ENCODE results near the gene NTN4. TPM values are rescaled to one million over a fixed set of nuclear protein-coding genes. Genes with fewer than 3 reads are reported as not detected.
A peak's percentile ranks its signal among the peaks of the same experiment; 100 is the strongest.
"Not testable (repeated sequence)": the region's sequence is repeated elsewhere in the genome, so short reads cannot be mapped to it uniquely, and the experiment has no call there.

NTN4 gene
- polyA plus RNA-seq, 1 experiment = 582 TPM

- H3K27me3 ChIP-seq (ENCODE audit: control insufficient read depth, insufficient read depth, low read length) = no peaks in the 10 kb centered on the region
- H3K4me3 ChIP-seq (ENCODE audit: low read depth, low read length) = no peak overlapping the region
- TF ChIP-seq, protein P1, sequence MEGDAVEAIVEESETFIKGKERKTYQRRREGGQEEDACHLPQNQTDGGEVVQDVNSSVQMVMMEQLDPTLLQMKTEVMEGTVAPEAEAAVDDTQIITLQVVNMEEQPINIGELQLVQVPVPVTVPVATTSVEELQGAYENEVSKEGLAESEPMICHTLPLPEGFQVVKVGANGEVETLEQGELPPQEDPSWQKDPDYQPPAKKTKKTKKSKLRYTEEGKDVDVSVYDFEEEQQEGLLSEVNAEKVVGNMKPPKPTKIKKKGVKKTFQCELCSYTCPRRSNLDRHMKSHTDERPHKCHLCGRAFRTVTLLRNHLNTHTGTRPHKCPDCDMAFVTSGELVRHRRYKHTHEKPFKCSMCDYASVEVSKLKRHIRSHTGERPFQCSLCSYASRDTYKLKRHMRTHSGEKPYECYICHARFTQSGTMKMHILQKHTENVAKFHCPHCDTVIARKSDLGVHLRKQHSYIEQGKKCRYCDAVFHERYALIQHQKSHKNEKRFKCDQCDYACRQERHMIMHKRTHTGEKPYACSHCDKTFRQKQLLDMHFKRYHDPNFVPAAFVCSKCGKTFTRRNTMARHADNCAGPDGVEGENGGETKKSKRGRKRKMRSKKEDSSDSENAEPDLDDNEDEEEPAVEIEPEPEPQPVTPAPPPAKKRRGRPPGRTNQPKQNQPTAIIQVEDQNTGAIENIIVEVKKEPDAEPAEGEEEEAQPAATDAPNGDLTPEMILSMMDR (IDR thresholded peaks at IDR 0.05; ENCODE audit: insufficient read depth, low read depth, low read length) = no peak
- POLR2A ChIA-PET = no interaction called here
- H3K36me3 ChIP-seq (ENCODE audit: control insufficient read depth, insufficient read depth, low read length) = peaks cover 5% of the 10 kb centered on the region
- no peak for DNase-seq (ENCODE audit: low read depth)
- CTCF ChIA-PET = no interaction called here
Measured at GRCh38 chr12:95671265-95671664, 119.3 kb downstream of the NTN4 start.

- H3K4me3 ChIP-seq (ENCODE audit: low read depth, low read length) = no peak overlapping the region
- ChIA-PET POLR2A (interaction anchor here (0.7 kb wide), 1 partner anchor 79 kb away, joined by 3 read pairs; no protein-coding TSS in a partner anchor), CTCF (no interaction called here)
- DNase-seq (ENCODE audit: low read depth) = peak; percentile 4
- TF ChIP-seq, protein P1 (IDR thresholded peaks at IDR 0.05; ENCODE audit: insufficient read depth, low read depth, low read length) = no peak
- H3K36me3 ChIP-seq (ENCODE audit: control insufficient read depth, insufficient read depth, low read length) = peaks cover 1% of the 10 kb centered on the region; the same call in 1 of the 2 replicates
- H3K27me3 ChIP-seq (ENCODE audit: control insufficient read depth, insufficient read depth, low read length) = no peaks in the 10 kb centered on the region
Measured at GRCh38 chr12:95663525-95663924, 127.0 kb downstream of the NTN4 start.

DNA sequence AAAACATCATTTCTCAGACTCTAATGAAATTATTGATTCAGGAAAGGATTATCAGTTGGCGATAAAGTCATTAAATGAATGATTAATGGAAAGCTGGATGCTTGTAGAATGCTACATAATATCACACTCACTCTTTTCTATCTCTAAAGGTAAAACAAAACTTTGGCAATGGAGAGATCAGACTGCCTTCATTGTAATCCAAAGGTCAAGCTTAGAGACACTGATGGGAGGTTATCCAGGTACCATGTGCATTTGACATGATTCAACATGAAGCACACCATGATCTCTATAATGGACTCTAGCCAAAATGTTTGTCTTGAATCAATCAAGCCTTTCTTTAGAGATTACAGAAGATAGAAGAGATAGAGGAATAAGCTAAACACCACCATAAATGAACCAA, 129.2 kb downstream of the NTN4 start:
- ChIA-PET POLR2A (no interaction called here), CTCF (no interaction called here)
- Histone ChIP-seq H3K4me3 (ENCODE audit: low read depth, low read length) (no peak overlapping the region), H3K27me3 (ENCODE audit: control insufficient read depth, insufficient read depth, low read length) (no peaks in the 10 kb centered on the region), H3K36me3 (ENCODE audit: control insufficient read depth, insufficient read depth, low read length) (peaks cover 3% of the 10 kb centered on the region; the same call in 1 of the 2 replicates)
- TF ChIP-seq, protein P1 (IDR thresholded peaks at IDR 0.05; ENCODE audit: insufficient read depth, low read depth, low read length) = no peak
- no peak for DNase-seq (ENCODE audit: low read depth)

- no peak for DNase-seq (ENCODE audit: low read depth)
- H3K27me3 ChIP-seq (ENCODE audit: control insufficient read depth, insufficient read depth, low read length) = no peaks in the 10 kb centered on the region
- CTCF ChIA-PET = no interaction called here
- TF ChIP-seq, protein P1 (IDR thresholded peaks at IDR 0.05; ENCODE audit: insufficient read depth, low read depth, low read length) = no peak
- H3K36me3 ChIP-seq (ENCODE audit: control insufficient read depth, insufficient read depth, low read length) = peaks cover 3% of the 10 kb centered on the region; the same call in 1 of the 2 replicates
- H3K4me3 ChIP-seq (ENCODE audit: low read depth, low read length) = no peak overlapping the region
- POLR2A ChIA-PET = no interaction called here
Measured at GRCh38 chr12:95658386-95658785, 132.2 kb downstream of the NTN4 start.

- H3K4me3 ChIP-seq (ENCODE audit: low read depth, low read length); H3K27me3 ChIP-seq (ENCODE audit: control insufficient read depth, insufficient read depth, low read length); DNase-seq (ENCODE audit: low read depth); POLR2A ChIA-PET; CTCF ChIA-PET; H3K36me3 ChIP-seq (ENCODE audit: control insufficient read depth, insufficient read depth, low read length): not testable (repeated sequence)
Measured at GRCh38 chr12:95654665-95655064, 135.9 kb downstream of the NTN4 start.

DNA sequence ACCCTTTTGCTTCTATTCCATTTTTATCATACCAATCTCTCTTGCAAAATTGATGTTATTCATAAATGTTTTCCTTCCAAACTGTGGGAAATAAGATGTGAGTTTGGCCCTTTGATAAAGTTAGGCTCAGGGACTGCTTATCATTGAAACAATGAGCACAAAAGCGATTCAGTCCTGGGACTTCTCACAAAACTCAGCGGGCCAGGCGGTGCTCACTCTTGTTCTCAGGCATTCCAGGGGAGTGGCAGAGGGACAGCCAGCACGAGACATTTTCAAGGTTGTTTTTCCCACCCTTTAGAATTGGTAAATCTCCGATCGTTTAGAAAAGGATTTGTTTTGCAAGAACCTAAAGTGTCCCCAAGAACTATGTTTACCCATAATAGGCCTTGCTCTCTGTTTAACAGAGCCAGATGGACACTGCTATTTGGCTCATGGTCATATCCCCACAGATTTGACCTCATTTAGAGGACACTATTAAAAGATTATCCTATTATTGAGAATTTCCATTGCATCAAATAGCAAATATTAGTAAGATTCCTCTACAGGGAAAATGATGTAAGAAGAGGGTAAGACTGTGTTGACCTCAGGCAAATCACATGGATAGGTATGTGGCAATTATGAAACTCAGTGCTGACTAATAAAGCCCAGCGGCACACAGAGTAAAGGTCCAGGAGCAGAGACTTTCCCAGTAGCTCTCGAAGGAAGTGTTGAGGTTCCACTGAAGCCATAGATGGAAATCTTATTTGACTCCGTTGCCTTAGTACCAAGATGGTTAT, 136.6 kb downstream of the NTN4 start:
- Histone ChIP-seq H3K36me3 (ENCODE audit: control insufficient read depth, insufficient read depth, low read length) (peaks cover 1% of the 10 kb centered on the region; the same call in 1 of the 2 replicates), H3K4me3 (ENCODE audit: low read depth, low read length) (no peak overlapping the region), H3K27me3 (ENCODE audit: control insufficient read depth, insufficient read depth, low read length) (no peaks in the 10 kb centered on the region)
- DNase-seq (ENCODE audit: low read depth) = peak; percentile 71
- TF ChIP-seq, protein P1 (IDR thresholded peaks at IDR 0.05; ENCODE audit: insufficient read depth, low read depth, low read length) = no peak
- ChIA-PET CTCF (no interaction called here), POLR2A (no interaction called here)
